Measurements from ENCODE around the gene VANGL2. TPM values are rescaled to one million over a fixed set of nuclear protein-coding genes. Genes with fewer than 3 reads are reported as not detected.
"Not testable (repeated sequence)": the region's sequence is repeated elsewhere in the genome, so short reads cannot be mapped to it uniquely, and the experiment has no call there.

The VANGL2 gene
- total RNA-seq, 5 donors from 2014 or later (not counting 1 experiment from before 2014, with no cell fraction given), result 0.16 to 0.26 (median 0.20) TPM; not detected in 2

DNA sequence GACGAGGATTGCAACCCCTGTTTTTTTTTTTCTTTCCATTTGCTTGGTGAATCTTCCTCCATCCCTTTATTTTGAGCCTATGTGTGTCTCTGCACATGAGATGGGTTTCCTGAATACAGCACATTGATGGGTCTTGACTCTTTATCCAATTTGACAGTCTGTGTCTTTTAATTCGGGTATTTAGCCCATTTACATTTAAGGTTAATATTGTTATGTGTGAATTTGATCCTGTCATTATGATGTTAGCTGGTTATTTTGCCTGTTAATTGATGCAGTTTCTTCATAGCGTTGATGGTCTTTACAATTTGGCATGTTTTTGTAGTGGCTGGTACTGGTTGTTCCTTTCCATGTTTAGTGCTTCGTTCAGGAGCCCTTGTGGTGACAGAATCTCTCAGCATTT is 12.0 kb upstream of the VANGL2 start:
- H3K36me3 Mint-ChIP-seq; H3K4me1 Mint-ChIP-seq; H3K4me1 ChIP-seq (ENCODE audit: control insufficient read depth in 1 of 2, extremely low read depth in 1 of 2, insufficient read depth in 2 of 2, low read length in 2 of 2); H3K27ac ChIP-seq (ENCODE audit: low read length); H3K27me3 ChIP-seq (replicated peaks in 1 of 2; ENCODE audit: control insufficient read depth in 2 of 2, extremely low read depth in 1 of 2, insufficient read depth in 2 of 2, low read length in 1 of 2); POLR2A ChIA-PET; H3K9me3 Mint-ChIP-seq; H3K27ac Mint-ChIP-seq; H3K4me3 ChIP-seq (ENCODE audit: control insufficient read depth in 1 of 2, extremely low read depth in 1 of 2, low read length in 1 of 2); H3K36me3 ChIP-seq (ENCODE audit: control insufficient read depth in 2 of 2, extremely low read depth in 1 of 2, insufficient read depth in 1 of 2, low read length in 1 of 2); H3K9me3 ChIP-seq; ATAC-seq (replicated peaks in 1 of 4); H3K4me3 Mint-ChIP-seq; DNase-seq: not testable (repeated sequence)
- CTCF ChIA-PET, result interaction anchor here in 1 of 2 donors (0.6 kb wide), 1 partner anchor 1289 kb away, joined by 3 read pairs; no protein-coding TSS in a partner anchor
- 86% methylated on average over 1 of the region's 4 CpGs for WGBS (ENCODE audit: insufficient coverage)
- H3K27me3 Mint-ChIP-seq, result peaks cover 11 to 21% of the 10 kb centered on the region in 2 donors

DNA sequence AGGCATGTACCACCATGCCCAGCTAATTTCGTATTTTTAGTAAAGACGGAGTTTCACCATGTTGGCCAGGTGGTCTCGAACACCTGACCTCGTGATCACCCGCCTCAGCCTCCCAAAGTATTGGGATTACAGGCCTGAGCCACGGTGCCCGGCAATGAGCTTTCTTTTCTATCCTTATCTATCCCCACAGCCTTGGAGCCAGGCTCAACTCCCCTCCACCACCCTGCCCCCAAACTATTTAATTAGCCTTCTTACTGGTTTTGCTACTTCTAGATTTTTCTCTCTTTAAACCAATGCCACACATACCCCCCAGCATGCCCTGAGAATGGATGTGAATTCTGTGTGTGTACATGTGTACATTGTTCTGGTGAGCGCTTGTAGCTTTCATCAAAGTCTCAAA is 5.7 kb upstream of the VANGL2 start:
- peaks cover 0 to 18% of the 10 kb centered on the region in 2 experiments for H3K27me3 ChIP-seq (replicated peaks in 1 of 2; ENCODE audit: control insufficient read depth in 2 of 2, extremely low read depth in 1 of 2, insufficient read depth in 2 of 2, low read length in 1 of 2)
- POLR2A ChIA-PET, result no interaction called here
- no peak overlapping the region for H3K27ac ChIP-seq (ENCODE audit: low read length)
- ATAC-seq (replicated peaks in 1 of 4) (no peak), DNase-seq (no peak)
- H3K9me3 ChIP-seq, result no peaks in the 10 kb centered on the region
- peaks cover 3 to 15% of the 10 kb centered on the region in 2 donors for H3K27me3 Mint-ChIP-seq
- H3K4me1 Mint-ChIP-seq, result peaks cover 0 to 4% (median 0%) of the 10 kb centered on the region in 3 donors
- H3K27ac Mint-ChIP-seq, result no peak overlapping the region
- H3K4me3 Mint-ChIP-seq, result no peak overlapping the region
- CTCF ChIA-PET, result interaction anchor here (0.5 to 0.7 kb wide), 4 partner anchors 24 to 379 kb away, joined by 3 to 4 read pairs (median 3); partner anchors contain the start of gene SLAMF6 (in 1 of the 2)
- peaks cover 0 to under 1% of the 10 kb centered on the region in 2 experiments for H3K4me1 ChIP-seq (ENCODE audit: control insufficient read depth in 1 of 2, extremely low read depth in 1 of 2, insufficient read depth in 2 of 2, low read length in 2 of 2)
- no peaks in the 10 kb centered on the region for H3K36me3 ChIP-seq (ENCODE audit: control insufficient read depth in 2 of 2, extremely low read depth in 1 of 2, insufficient read depth in 1 of 2, low read length in 1 of 2)
- H3K9me3 Mint-ChIP-seq, result no peaks in the 10 kb centered on the region
- H3K4me3 ChIP-seq (ENCODE audit: control insufficient read depth in 1 of 2, extremely low read depth in 1 of 2, low read length in 1 of 2), result no peak overlapping the region
- H3K36me3 Mint-ChIP-seq, result no peaks in the 10 kb centered on the region
- WGBS (ENCODE audit: insufficient coverage), result 72% methylated on average over 7 of the region's 8 CpGs

- no peak overlapping the region for H3K4me3 Mint-ChIP-seq
- H3K36me3 Mint-ChIP-seq, result no peaks in the 10 kb centered on the region
- Histone ChIP-seq H3K4me3 (ENCODE audit: control insufficient read depth in 1 of 2, extremely low read depth in 1 of 2, low read length in 1 of 2) (no peak overlapping the region), H3K27me3 (replicated peaks in 1 of 2; ENCODE audit: control insufficient read depth in 2 of 2, extremely low read depth in 1 of 2, insufficient read depth in 2 of 2, low read length in 1 of 2) (peaks cover 0 to 41% of the 10 kb centered on the region in 2 experiments), H3K9me3 (no peaks in the 10 kb centered on the region), H3K27ac (ENCODE audit: low read length) (no peak overlapping the region), H3K36me3 (ENCODE audit: control insufficient read depth in 2 of 2, extremely low read depth in 1 of 2, insufficient read depth in 1 of 2, low read length in 1 of 2) (no peaks in the 10 kb centered on the region), H3K4me1 (ENCODE audit: control insufficient read depth in 1 of 2, extremely low read depth in 1 of 2, insufficient read depth in 2 of 2, low read length in 2 of 2) (peaks cover 0 to 17% of the 10 kb centered on the region in 2 experiments)
- CTCF ChIA-PET, result interaction anchor here in 1 of 2 donors (1.1 kb wide), 1 partner anchor 21 kb away, joined by 4 read pairs; no protein-coding TSS in a partner anchor
- WGBS (ENCODE audit: insufficient coverage), result no CpG with 5 or more reads among the region's 1 CpG
- ATAC-seq (replicated peaks in 1 of 4), result no peak
- POLR2A ChIA-PET, result no interaction called here
- no peak overlapping the region for H3K27ac Mint-ChIP-seq
- H3K27me3 Mint-ChIP-seq, result peaks cover 7 to 24% of the 10 kb centered on the region in 2 donors
- H3K4me1 Mint-ChIP-seq, result peaks cover 6 to 12% (median 11%) of the 10 kb centered on the region in 3 donors
- no peak for DNase-seq
- no peaks in the 10 kb centered on the region for H3K9me3 Mint-ChIP-seq
Observed at GRCh38 chr1:160397651-160398050, 2.7 kb upstream of the VANGL2 start.

DNA sequence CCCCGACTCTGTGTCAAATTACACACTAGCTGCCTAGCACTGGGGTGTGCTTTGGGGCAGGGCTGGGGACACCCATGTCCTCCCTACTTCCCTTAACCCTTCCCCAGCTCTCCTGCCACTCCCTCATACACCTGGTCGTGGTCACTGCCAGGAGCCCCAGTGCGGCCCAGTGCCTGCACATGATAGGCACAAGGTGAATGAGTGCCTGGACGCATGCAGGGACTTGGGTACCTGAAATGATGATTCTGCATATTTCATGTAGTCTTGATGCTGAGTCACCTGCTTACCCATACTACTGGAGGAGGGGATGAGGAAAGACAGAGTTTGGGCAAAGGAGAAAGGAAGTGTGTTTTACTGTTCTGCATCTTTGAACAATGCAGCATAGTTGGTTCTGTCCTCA is 1.5 kb upstream of the VANGL2 start:
- ChIA-PET POLR2A (no interaction called here), CTCF (interaction anchor here in 1 of 2 donors (1.1 kb wide), 1 partner anchor 22 kb away, joined by 4 read pairs; no protein-coding TSS in a partner anchor)
- peaks cover 7 to 27% of the 10 kb centered on the region in 2 donors for H3K27me3 Mint-ChIP-seq
- no peak overlapping the region for H3K27ac ChIP-seq (ENCODE audit: low read length)
- no peak for DNase-seq
- H3K4me3 Mint-ChIP-seq, result peak overlapping the region; percentile 26 to 39 (median 29)
- peaks cover 0 to 39% of the 10 kb centered on the region in 2 experiments for H3K27me3 ChIP-seq (replicated peaks in 1 of 2; ENCODE audit: control insufficient read depth in 2 of 2, extremely low read depth in 1 of 2, insufficient read depth in 2 of 2, low read length in 1 of 2)
- H3K27ac Mint-ChIP-seq, result peak overlapping the region in 1 of 2 donors; percentile 6
- H3K4me1 Mint-ChIP-seq, result peaks cover 6 to 12% (median 11%) of the 10 kb centered on the region in 3 donors
- ATAC-seq (replicated peaks in 1 of 4), result no peak
- H3K36me3 Mint-ChIP-seq, result no peaks in the 10 kb centered on the region
- H3K4me3 ChIP-seq (ENCODE audit: control insufficient read depth in 1 of 2, extremely low read depth in 1 of 2, low read length in 1 of 2), result no peak overlapping the region
- H3K36me3 ChIP-seq (ENCODE audit: control insufficient read depth in 2 of 2, extremely low read depth in 1 of 2, insufficient read depth in 1 of 2, low read length in 1 of 2), result no peaks in the 10 kb centered on the region
- H3K9me3 Mint-ChIP-seq, result no peaks in the 10 kb centered on the region
- WGBS (ENCODE audit: insufficient coverage), result no CpG with 5 or more reads among the region's 4 CpGs
- H3K4me1 ChIP-seq (ENCODE audit: control insufficient read depth in 1 of 2, extremely low read depth in 1 of 2, insufficient read depth in 2 of 2, low read length in 2 of 2), result peaks cover 0 to 17% of the 10 kb centered on the region in 2 experiments
- H3K9me3 ChIP-seq, result no peaks in the 10 kb centered on the region

DNA sequence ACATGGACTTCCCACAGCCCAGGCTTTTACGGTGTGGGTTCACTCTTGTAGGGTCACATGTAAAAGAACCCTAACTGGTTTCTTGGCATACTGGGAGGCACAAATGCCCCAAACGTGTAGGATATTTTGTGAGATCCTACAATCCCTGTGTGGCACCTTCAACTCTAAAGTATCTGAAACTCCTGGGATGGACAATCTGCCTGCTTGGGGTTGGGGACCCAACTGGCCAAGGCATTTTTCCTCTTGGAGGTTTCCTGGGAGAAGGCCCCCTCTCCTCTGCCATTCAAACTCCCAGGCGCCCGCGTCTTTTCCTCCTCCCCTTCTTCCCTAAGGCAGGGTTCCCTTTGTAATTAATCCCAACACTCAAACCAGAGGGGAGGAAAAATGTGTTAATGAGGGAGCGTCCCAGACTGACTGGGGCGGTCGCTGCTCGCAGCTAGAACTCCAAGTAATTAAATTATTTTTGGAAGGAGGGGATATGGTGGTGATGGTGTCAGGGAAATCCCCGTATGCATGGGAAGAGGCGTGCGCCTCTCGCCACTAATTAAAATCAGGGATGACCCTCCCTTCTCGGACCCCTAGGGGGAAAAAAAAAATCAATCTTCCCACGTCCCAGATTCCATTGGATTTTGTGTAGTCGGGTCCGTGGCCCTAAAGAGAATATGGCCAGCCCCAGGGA is 681 bp upstream of the VANGL2 start:
- Mint-ChIP-seq H3K4me3 (peak overlapping the region; percentile 15 to 65 (median 39)), H3K9me3 (no peaks in the 10 kb centered on the region), H3K4me1 (peaks cover 6 to 12% (median 11%) of the 10 kb centered on the region in 3 donors), H3K27me3 (peaks cover 7 to 27% of the 10 kb centered on the region in 2 donors), H3K27ac (no peak overlapping the region), H3K36me3 (no peaks in the 10 kb centered on the region)
- no peak for DNase-seq
- Histone ChIP-seq H3K4me1 (ENCODE audit: control insufficient read depth in 1 of 2, extremely low read depth in 1 of 2, insufficient read depth in 2 of 2, low read length in 2 of 2) (peaks cover 0 to 17% of the 10 kb centered on the region in 2 experiments), H3K27ac (ENCODE audit: low read length) (no peak overlapping the region), H3K27me3 (replicated peaks in 1 of 2; ENCODE audit: control insufficient read depth in 2 of 2, extremely low read depth in 1 of 2, insufficient read depth in 2 of 2, low read length in 1 of 2) (peaks cover 0 to 36% of the 10 kb centered on the region in 2 experiments), H3K4me3 (ENCODE audit: control insufficient read depth in 1 of 2, extremely low read depth in 1 of 2, low read length in 1 of 2) (peak overlapping the region; percentile 27 to 65), H3K9me3 (no peaks in the 10 kb centered on the region), H3K36me3 (ENCODE audit: control insufficient read depth in 2 of 2, extremely low read depth in 1 of 2, insufficient read depth in 1 of 2, low read length in 1 of 2) (no peaks in the 10 kb centered on the region)
- WGBS (ENCODE audit: insufficient coverage), result 33% methylated on average over 4 of the region's 17 CpGs
- CTCF ChIA-PET, result no interaction called here
- no peak for ATAC-seq (replicated peaks in 1 of 4)
- POLR2A ChIA-PET, result no interaction called here

DNA sequence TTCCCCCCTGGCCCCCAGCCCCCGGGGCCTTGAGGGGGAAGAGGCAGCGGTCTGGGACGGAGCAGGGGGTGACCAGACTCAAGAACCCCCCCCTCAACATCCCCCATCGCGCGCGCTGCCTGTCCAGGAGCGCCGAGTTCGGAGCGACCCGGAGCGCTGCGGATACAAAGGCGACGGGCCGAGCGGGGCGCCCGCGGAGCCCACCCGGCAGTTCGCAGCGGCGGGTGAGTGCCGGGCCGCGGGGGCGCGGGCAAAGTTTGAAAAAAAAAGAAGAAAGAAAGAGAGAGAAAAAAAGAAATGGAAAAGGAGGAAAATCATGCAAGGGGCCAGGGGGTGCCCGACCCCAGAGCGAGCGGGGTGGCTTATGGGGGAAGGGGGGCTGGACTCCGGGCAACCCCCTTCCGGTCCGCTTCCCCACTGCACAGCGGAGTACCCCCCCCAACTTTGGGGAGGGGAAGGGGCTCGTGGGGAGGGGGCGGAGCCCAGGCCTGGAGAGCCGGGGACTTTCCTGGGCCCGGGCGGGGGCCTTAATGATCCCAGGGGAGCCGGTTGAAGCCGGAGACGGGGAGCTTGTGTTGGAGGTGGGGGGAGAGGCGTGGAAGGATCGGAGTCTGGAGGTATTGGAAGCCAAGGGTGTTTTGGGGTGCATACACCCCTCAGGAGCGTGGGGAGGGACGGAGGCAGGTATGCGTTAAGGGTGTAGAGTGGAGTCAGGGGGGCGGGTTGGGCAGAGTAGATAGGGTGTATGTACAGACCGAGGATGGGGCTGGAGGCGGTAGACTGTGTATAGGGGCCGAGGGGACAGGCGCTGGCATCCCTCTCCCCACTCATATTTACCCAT is 502 bp downstream of the VANGL2 start:
- CTCF ChIA-PET, result no interaction called here
- POLR2A ChIA-PET, result interaction anchor here in 1 of 2 donors (0.7 kb wide), 1 partner anchor 456 kb away, joined by 3 read pairs; no protein-coding TSS in a partner anchor
- peak overlapping the region; percentile 56 to 66 (median 65) for H3K4me3 Mint-ChIP-seq
- Histone ChIP-seq H3K4me3 (ENCODE audit: control insufficient read depth in 1 of 2, extremely low read depth in 1 of 2, low read length in 1 of 2) (peak overlapping the region; percentile 33 to 67), H3K27me3 (replicated peaks in 1 of 2; ENCODE audit: control insufficient read depth in 2 of 2, extremely low read depth in 1 of 2, insufficient read depth in 2 of 2, low read length in 1 of 2) (peaks cover 0 to 35% of the 10 kb centered on the region in 2 experiments), H3K27ac (ENCODE audit: low read length) (no peak overlapping the region), H3K4me1 (ENCODE audit: control insufficient read depth in 1 of 2, extremely low read depth in 1 of 2, insufficient read depth in 2 of 2, low read length in 2 of 2) (peaks cover 0 to 17% of the 10 kb centered on the region in 2 experiments), H3K36me3 (ENCODE audit: control insufficient read depth in 2 of 2, extremely low read depth in 1 of 2, insufficient read depth in 1 of 2, low read length in 1 of 2) (no peaks in the 10 kb centered on the region), H3K9me3 (no peaks in the 10 kb centered on the region)
- H3K27me3 Mint-ChIP-seq, result peaks cover 7 to 26% of the 10 kb centered on the region in 2 donors
- H3K27ac Mint-ChIP-seq, result no peak overlapping the region
- ATAC-seq (replicated peaks in 1 of 4) (peak; percentile 44 to 62 (median 56)), DNase-seq (peak in 6 of 35 experiments; percentile 4 to 22 (median 13))
- peaks cover 6 to 12% (median 11%) of the 10 kb centered on the region in 3 donors for H3K4me1 Mint-ChIP-seq
- no peaks in the 10 kb centered on the region for H3K9me3 Mint-ChIP-seq
- no peaks in the 10 kb centered on the region for H3K36me3 Mint-ChIP-seq
- WGBS (ENCODE audit: insufficient coverage), result 5% methylated on average over 35 of the region's 55 CpGs
